T-helper 2 cell (primary cell): ENCODE results near the gene ACTR10.
"Not testable (repeated sequence)": the region's sequence is repeated elsewhere in the genome, so short reads cannot be mapped to it uniquely, and the experiment has no call there.

Experiments used
- DNase-seq, 5 experiments: peaks; one replicate each; pipeline versions ENCODE4 v3.0.0 to v3.0.0-alpha.2; 2012 to 2022

Gene ACTR10

DNA sequence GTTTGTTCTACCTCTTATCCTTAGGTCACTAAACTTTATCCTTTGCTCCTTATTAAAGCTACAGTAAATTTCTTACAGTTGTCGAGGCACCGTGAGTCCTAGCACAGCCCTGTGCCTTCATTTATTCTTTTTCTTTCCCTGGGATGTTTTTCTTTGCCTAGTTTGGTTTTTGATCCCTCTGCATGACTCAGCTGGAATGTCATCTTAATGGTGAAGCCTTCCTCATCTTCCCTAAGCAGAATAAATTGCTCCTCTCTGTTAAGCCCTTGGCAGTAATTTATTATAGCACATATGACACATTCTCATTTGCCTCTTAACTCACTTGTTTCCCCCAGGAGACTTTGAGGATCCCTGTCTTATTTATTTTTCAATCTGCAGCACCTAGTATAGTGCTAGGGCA lies 16.6 kb downstream of the ACTR10 start:
- DNase-seq: no peak

DNA sequence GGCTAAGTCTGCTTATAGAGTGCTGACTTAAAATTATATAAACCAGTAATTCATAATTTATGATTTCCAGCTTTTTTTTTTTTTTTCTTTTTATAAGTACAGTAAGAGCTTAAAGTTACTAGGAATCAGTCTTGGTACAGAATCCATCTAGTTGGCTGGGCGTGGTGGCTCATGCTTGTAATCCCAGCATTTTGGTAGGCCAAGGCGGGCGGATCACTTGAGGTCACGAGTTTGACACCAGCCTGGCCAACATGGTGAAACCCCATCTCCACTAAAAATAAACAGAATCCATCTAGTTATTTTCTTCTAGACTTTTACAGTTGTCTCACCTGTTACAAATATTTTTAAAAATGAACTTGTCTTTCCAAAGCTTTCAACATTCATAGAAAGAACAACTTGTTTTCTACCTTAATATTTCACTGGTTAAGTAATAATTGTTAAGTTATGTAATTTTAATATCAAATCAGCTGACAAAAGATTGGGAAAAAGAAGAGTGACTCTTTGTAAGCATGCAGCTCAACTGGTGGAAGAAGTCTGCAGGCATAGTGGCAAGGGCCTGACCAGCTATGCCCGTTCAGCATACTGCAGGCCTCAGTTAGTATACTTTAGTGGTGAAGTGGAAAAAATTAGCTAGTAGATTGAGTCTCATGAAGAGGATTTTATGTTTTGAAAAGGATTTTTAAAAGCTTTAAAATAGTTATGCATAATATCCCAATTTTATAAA lies 27.3 kb downstream of the ACTR10 start:
- DNase-seq: no peak

DNA sequence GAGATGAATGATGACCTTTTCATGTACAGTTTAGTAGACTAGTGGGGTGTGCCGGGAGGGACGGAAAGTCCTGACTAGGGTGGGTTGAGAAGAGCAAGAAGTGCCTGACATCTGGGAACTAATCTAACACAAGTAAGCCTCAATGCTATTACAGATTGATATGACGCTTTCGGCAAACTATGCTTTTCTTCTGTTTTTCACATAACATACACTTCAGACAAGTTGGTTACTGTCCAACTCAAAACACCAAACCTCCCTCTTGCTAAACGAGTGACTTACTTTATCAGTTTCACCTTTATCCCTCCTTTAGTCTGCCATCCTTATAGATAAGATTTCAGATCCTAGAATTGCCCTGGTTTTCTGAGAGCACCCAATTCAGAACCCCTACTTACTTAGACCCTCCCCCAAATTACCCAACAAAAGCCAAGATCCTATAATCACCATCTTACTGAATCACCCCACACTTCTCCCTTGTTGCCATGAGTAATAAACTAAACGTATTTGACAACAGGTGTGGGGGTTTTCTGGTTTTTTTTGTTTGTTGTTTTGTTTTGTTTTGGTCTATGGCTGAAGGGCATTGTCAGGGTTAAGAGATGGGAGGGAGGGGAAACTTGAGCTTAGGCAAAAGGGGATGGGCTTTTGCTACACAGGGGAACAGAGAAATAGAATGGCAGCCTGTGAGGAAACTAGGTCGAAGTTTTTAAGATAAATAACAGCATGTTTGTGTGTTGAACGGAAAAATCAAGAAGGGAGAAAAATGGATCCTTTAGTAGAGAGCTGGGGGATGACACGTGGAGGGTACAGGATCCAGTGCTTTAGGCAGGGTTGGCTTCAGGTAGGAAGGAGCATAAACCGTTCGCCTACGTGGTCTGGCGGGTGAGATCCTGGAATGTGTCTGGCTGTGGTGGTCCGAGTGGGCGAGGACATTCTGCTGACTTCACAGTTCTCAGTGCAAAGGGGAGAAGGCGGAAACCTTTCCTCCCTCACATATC lies 38.6 kb downstream of the ACTR10 start:
- DNase-seq: peak in 1 of 5 experiments; percentile 15

DNA sequence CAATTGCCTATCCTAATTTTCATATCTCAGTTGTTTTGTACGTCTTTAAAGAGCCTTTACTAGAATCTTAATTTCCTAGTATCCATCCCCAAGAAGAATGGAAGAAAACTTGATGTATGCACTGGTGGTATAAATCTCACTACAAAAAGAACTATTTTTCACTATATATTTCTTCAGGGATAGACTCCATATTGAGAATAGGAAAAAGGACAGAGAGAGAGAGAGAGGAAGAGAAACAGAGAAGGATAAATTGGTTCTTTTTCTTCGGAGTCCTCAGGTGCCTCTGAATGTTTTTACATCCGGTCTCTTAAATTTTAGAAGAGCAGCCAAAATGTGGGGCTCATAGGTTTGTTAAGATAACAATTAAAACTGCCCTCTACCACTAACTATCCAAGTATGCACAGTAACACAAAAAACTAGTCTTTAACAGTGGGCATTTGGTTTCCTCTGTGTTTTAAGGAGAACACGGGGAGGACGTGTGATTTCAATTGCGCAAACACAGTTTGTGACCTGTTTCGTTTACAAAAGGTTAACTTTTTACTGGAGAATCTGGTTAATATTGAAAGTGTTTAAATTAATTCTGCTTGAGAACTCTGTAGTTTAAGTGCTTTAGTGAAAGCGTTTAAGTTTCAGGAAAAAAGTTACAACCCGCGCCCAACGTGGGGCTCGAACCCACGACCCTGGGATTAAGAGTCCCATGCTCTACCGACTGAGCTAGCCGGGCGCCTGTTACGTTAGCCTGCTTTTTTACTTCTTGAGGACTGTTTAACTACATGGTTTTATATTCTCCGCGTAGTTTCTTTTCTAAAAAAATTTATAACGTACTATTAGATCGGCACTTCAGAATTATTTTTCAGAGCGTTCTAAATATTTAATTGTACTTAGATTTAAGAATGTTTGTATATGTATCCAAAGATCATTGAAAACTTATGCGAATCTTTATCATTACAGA lies 39.6 kb downstream of the ACTR10 start:
- DNase-seq: peak; percentile 58 to 75 (median 70)

DNA sequence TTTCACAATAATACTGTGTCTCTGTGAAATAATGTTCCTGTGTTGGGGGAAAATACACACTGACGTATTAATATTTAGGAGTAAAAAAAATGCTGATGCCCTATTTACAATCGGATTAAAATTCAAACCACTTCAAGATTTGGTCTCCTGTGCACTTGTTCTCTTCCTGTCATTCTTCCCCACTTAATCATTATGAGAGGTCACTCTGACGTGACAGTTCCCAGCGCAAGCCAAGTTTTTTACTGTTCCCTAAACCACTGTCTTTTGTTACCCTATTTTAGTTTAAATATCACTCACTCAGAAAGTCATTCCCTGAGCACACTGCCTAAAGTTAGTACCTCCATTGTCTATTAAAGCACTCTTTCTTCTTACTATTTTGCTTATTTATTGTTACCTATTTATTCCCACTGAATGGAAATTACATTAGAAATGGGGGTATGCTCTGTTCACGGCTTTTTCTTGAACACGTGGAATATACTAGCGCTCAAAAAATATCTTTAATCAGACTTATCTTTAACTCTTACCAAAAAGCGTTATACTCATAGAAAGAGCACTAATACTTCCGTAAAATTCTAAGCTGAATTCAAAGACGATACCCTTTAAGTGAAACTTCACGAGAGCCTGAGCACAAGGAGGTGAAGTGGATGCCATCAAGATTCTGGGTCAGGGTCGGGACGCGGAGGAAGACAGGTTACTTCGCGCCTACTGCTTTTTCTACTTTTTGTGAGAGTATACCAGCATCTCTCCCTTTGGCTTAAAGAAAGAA lies 44.0 kb downstream of the ACTR10 start:
- no peak for DNase-seq

DNA sequence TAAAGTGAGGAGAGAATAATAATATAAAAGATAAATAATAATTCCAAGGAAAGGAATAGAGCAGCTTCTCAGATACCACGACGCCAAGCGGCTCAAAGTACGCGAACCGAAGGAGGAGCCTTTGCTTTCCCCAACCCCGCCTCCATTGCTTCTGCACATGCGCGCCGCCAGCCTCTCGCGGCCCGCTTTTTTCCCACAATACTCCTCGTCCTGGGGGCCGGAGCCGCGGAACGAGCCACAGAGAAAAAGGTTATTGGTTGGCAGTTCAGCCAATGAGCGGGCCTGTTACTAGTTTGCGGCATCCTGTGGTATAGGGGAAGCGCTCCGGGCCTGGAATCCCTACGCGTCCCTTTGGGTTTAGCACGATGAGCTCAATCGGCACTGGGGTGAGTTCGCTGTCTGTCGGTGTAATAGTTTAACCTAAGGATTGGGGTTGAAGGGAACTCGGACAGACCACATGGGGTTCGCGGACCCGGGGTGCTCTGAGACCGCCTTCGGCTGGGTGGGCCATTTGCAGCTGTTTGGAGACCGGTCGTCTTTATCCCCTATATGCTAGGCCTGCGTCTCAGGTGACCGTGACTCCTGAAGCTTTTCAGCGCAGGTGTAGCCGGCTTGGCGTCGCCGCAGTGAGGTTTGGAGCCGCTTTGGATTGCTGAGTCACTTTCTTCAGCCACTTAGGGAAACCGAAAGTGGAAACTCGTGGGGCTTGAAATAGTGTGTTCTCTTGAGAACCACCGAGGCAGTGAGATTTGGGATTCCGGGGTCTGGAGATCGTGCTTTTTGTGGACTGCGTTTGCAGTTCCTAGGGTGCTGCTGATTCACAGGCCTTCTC lies 44.8 kb downstream of the ACTR10 start, which contains the start of gene PSMA3:
Gene PSMA3, plus strand, starts transcription at position 288 of the 832 bp plus-strand sequence. Its CDS starts 78 bp downstream, at position 366.
- DNase-seq: peak; percentile 92 to 98 (median 97)

DNA sequence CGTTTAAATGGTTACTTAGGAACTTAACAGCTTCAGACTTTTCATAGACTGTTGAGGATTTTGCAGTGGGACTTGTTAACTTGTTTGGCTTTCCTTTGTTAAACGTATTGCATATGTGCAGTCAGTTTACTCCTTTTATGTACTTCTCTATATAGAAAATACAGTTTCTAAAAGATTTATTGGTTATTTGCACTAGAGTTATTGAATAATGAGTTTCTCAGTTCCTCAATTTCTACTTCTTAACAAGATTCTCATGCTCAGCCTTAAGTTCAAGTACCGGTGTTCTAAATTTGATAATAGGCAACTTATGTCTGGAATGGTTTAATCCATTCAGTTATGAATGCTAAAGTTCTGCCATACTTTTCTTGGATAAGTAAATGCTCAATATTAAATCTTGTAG lies 45.6 kb downstream of the ACTR10 start:
- no peak for DNase-seq

DNA sequence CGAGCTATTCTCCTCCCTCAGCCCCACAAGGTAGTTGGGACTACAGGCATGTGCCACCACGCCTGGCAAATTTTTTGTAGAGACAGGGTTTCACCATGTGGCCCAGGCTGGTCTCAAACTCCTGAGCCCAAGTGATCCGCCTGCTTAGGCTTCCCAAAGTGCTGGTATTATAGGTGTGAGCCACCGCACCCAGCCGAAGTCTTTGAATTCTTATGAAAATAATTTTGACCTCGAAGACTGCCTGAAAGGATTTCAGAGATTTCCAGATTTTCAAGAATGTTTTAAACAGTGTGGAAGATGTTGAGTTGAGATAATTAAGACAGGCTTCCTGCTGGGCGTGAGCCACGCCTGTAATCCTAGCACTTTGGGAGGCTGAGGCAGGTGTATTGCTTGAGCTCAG lies 49.7 kb downstream of the ACTR10 start:
- DNase-seq: no peak

DNA sequence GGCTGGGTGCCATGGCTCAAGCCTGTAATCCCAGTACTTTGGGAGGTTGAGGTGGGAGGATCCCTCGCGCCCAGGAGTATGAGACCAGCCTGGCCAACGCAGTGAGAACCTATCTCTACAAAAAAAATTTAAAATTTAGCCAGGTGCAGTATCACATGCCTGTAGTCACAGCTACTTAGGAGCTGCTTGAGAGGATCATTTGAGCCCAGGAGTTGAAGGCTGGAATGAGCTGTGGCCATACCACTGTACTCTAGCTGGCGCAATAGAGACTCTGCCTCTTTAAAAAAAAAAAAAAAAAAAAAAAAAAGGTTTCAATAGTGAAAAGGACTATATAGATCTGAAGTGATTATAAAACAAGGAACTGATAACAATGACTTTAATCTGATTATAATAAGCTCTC lies 58.2 kb downstream of the ACTR10 start:
- no peak for DNase-seq

DNA sequence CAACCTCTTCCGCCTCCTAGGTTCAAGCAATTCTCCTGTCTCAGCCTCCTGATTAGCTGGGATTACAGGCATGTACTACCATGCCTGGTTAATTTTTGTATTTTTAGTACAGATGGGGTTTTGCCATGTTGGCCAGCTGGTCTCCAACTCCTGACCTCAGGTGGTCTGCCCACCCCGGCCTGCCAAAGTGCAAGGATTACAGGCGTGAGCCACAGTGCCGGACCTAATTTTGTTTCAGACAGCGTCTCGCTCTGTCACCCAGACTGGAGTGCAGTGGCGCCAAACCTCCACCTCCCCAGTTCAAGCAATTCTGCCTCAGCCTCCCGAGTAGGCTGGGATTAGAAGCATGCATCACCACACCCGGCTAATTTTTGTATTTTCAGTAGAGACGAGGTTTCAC lies 62.1 kb downstream of the ACTR10 start:
- not testable (repeated sequence) for DNase-seq

DNA sequence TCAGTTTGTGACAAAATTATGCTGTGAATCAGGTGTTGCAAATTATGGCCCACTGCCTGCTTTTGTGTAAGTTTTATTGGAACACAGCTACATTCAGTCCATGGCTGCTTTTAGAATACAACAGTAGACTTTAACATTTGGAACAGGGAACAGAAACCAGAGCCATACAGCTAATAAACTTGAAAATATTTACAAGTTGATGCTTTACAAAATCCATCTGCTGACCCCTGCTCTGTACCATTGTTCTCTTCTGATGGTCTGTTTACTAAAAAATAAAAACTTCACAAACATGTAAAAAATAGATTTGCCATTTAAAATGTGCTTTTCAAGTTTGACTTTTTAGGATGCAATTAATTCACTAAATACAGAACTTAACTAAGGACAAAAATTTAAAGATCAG lies 65.5 kb downstream of the ACTR10 start:
- no peak for DNase-seq

DNA sequence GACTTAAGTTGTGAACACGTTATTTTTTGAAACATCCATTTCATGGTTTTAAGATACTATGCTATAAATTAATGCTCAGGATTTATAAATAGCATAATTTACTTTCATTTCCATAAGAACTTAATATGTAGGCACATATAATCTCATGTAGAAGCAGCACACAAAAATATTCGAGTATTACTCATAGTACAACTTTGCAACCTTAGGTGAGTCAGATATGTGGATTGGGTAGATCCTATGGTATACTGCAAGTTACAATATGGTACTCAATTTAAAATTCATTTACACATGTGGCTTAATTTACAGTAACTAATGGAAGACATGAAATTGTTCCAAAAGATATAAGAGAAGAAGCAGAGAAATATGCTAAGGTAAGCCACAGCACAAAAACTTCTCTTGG lies 70.7 kb downstream of the ACTR10 start:
- no peak for DNase-seq

DNA sequence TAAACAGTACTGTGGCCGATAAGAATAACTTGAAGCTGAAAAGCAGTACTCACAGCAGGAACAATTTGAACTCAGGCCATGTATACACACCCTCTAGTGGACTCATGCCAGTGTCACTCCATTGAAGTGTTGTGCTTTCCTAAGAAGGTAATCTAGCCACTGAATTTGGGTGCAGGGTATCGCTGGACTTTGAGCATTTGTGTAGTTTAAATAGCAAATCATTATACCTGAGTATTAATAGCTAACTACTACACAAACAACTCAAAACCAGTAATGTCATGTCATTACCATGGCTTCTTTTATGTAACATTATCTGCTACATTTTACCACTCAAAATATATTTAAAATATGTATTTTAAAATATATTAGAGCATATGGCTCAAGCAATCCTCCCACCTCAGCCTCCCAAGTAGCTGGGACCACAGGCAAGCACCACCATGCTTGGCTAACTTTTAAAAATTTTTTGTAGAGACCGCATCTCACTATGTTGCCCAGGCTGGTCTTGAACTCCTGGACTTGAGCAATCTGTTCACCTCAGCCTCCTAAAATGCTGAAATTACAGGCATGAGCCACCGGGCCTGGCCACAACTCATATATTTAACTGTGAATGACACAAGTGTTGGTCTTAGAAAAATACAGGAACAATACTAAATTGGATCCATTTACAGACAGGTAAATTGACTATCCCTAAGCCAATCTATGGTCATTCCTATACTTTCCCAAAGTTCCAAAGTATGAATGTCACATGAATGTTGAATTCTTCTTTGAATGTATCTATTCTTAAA lies 72.8 kb downstream of the ACTR10 start:
- no peak for DNase-seq

DNA sequence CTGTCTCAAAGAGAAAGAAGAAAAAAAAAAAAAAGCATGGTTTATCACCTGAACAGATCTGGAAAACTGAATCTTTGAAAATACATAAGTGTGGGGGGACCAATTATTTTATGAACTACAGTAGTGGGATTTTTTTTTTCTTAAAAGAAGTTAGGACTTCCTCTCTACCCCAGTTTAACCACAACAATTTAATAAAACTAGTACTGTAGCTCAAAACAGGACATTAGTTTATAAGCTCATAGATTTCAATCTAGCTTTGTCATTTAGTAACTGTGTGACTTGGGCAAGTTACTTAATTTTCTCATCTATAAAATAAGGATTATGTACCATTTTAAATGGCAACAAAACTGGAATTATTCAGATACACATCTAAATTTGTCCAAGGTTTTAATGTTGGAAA lies 74.9 kb downstream of the ACTR10 start:
- DNase-seq: peak in 1 of 5 experiments; percentile 30

DNA sequence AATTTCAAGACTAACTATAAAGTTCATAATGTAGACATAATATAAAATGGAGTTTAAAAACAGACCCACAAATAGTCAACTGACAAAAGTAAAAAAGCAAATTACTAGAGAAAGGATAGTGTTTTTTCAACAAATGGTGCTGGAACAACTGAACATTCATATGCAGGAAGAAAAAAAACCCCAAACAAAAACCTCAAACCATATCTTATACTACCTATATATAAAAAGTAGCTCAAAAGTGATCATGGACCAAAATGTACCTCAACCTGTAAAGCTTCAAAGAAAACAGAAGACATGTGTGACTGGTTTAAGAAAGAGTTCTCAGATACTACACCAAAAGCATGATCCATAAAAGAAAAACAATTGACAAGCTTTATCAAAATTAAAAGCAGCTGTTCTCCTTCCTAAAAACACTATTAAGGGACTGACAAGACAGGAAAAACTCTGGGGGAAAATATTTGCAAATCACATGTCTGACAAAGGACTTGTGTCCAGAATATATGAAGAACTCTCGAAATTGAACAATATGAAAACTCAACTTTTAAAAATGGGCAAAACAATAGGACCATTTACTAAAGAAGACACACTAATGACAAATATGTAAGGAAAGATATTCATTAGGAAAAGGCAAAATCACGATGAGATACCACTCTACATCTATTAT lies 75.7 kb downstream of the ACTR10 start:
- peak in 1 of 5 experiments; percentile 42 for DNase-seq

DNA sequence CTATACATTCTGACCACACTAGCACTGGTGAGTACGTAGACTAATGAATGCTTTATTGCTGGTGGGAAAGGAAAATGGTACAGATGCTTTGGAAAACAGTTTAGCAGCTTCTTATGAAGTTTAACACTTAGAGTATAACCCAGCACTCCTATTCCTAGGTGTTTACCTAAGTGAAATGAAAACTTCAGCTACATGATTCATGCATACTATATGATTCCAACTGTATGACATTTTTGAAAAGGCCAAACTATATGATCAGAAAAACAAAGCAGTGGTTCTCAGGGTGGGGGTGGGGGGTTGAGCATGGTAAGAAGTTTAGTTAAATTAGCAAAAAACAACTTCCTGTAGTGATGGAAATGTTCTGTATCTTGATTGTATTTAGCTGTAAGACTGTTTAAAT lies 76.3 kb downstream of the ACTR10 start:
- no peak for DNase-seq

DNA sequence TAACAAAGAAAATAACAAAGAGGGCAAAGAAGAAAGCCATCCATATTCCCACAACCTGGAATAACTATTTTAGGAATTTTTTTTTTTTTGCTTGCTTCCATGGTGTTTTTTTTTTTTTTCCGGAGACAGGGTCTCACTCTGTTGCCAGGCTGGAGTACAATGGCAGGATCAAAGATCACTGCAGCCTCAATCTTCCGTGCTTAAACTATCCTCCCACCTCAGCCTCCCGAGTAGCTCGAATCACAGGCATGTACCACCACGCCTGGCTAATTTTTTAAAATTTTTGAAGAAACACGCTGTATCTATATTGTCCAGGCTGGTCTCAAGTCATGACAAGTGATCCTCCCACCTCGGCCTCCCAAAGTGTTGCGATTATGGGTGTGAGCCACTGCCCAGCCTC lies 78.2 kb downstream of the ACTR10 start:
- DNase-seq: no peak

DNA sequence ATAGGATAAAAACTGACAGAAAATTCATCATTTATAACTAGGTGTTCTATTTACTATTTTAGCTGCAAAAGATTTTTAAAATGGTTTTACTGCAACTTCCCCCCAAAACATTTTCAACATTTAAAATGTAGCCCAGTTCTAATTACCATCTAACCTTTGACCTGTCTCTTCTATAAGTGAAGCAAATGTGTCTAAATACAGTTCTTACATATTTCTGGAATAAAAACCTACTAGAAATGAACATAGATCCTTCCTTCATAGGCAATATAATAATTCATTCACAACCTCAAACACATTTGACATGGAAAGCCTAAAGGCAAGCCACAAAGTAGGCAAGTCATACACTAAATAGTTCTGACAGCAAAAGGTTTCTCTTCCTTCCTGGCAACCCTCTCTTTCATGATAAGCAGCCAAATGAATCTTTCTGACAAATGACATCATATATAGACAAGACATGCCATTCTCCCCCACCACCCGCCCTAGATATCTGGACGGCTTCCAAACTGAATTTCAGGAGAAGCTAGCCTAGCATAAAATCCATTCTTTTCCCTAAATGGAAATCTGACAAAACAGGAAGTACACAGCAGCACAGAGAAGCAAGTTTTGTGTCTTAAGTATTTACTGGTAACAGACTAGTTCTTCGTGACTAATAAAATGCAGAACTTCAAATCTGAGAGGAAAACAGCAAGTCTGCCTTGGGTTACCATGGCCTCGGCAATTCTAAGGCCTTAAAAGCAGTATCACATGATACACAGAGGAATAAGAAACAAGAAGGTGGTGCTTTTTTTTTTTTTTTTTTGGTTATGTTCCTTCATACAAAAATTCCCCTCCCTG lies 81.2 kb downstream of the ACTR10 start:
- peak in 1 of 5 experiments; percentile 70 for DNase-seq
